Heart left ventricle (tissue), 13 donors: Measurements from ENCODE around the gene REEP5.

Experiments used
- CTCF ChIP-seq, 12 donors: fragments of 200-600 bp; sonication (generic) in 4 of 12; IDR thresholded peaks; one replicate each; pipeline versions ENCODE4 v1.5.0 to v1.8.0; 2018 to 2022; ENCODE audit warnings: antibody characterized with exemption in 12 of 12, mild to moderate bottlenecking in 5 of 12
- POLR2A ChIP-seq, 2 donors: fragments of 450-650 bp; IDR thresholded peaks; one replicate each; pipeline ENCODE4 v1.6.1; 2017; ENCODE audit warnings: antibody characterized with exemption in 2 of 2, mild to moderate bottlenecking in 2 of 2, moderate library complexity in 2 of 2
- donor health status: ischemic (EF 13 %, LVEDD 7.1; RV severe dilation, severe dysfunction).
- donor health status: DM: no; HTN: yes; CAD: no.
- donor health status: DM: no; HTN: no; CAD: no.
- donor health status: ischemic (EF 25% LVEDD 6.9; RV normal size, moderate dysfunction).
- donor health status: ischemic (EF 25% LVEDD 5.7; RV mildly dilated, moderate dysfunction).
- donor health status: ischemic (EF 35%, LVEDD 5.7; RV mildly dilated, moderate dysfunction).
- donor health status: nonischemic (EF 11% LVEDD 7.7; RV severe dilation, severe dysfunction).
- donor health status: DM: yes; HTN: yes; CAD: no.
- donor health status: PGD.
- donor health status: ischemic (EF 29% LVEDD 5.4; RV normal size, mild dysfunction).
- donor health status: nonischemic (EF 23%, LVEDD 6.1; RV moderate dilation, normal function).

DNA sequence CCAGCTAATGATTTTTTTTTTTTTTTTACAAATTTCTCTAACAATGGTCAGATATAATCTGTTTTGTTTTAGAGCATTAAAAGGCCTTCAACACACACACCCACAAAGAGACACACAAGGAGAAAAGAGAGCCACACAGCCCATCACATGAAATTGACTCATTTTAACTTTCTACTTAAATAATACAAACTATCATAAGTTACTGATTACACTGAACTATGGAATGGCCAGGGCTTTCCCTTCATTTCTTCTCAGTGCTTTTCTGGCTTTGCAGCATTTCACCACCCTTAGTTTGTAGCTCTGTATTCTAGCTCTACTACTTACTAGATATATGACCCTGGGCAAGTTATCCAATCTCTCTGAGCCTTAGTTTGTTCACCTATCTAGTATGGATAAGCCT is 13.2 kb downstream of the REEP5 start:
- TF ChIP-seq POLR2A (IDR thresholded peaks at IDR 0.05) (no peak), CTCF (IDR thresholded peaks at IDR 0.05) (no peak)
